Panc1 (cell line): ENCODE results near the gene PDK4.

Source experiments
- CTCF ChIP-seq: fragments of 450-650 bp; IDR thresholded peaks from 2 replicates; pipeline ENCODE4 v1.5.1; 2017; ENCODE audit warnings: mild to moderate bottlenecking
- POLR2AphosphoS5 ChIP-seq: IDR thresholded peaks from 2 replicates; pipeline ENCODE4 v1.6.1; 2012; ENCODE audit warnings: mild to moderate bottlenecking, low read depth, low read length, moderate library complexity
- REST ChIP-seq, 2 experiments: IDR thresholded peaks; 2 replicates each; pipeline ENCODE4 v1.6.1; 2011 to 2012; ENCODE audit warnings: low read depth in 2 of 2, control low read depth in 1 of 2, low read length in 1 of 2, mild to moderate bottlenecking in 1 of 2, moderate library complexity in 1 of 2; ENCODE audit not compliant: insufficient read depth in 1 of 2
- SIN3A ChIP-seq: IDR thresholded peaks from 2 replicates; pipeline ENCODE4 v1.6.1; 2012; ENCODE audit warnings: low read depth, mild to moderate bottlenecking, low read length, moderate library complexity, borderline replicate concordance; ENCODE audit not compliant: insufficient read depth
- TCF7L2 ChIP-seq: IDR thresholded peaks from 2 replicates; pipeline ENCODE4 v1.6.1; 2011; ENCODE audit warnings: mild to moderate bottlenecking, low read depth, low read length, inconsistent platforms

- TF ChIP-seq REST (IDR thresholded peaks at IDR 0.05; ENCODE audit: insufficient read depth in 1 of 2, low read depth in 2 of 2, low read length in 1 of 2) = no peak
- no peak for TF ChIP-seq POLR2AphosphoS5
- no peak for TF ChIP-seq SIN3A
- no peak for TF ChIP-seq CTCF
- no peak for TF ChIP-seq TCF7L2
Observed at GRCh38 chr7:95598511-95598910, 2.2 kb upstream of the PDK4 start.
